T-helper 2 cell (primary cell): ENCODE results near the gene RBM19.

Experiments
- DNase-seq, 5 experiments: peaks; one replicate each; pipeline versions ENCODE4 v3.0.0 to v3.0.0-alpha.2; 2012 to 2022

Gene RBM19

DNA sequence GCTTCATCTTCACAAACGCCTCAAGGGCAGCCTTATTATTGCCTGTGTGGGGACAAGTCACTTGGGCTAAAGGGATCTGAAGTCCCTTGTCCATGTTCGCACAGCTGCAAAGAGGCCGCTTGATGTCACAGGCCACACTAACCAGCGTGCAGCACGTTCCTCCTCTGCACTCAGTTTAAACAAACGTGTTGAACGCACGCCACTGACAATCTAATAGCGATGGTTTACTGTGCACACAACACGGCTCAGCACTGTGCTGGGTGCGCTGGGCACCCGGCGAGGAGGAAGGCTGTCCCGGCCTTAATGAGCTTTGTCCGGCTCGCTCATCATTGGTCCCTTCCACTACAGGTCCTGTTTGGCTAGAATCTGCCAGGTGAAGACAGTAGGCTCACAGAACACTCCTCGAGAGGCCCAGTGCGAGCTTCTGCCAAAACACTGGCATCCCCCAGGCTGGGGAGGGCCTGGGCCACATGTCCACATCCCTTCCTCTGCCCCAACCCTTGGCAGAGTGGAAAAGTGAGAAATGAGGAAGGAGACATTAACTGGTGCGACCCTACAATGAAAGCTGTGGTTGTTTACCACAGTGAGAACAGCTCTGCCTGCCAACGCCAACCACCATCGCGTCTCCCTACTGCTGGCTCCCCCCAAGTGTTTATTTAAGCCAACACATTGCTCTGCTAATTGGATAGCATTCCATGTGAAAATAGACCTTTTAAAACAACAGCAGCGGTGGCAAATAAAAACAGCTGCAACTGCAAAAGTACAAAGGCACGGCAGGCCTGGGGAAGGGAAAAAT is 113.2 kb downstream of the RBM19 start:
- no peak for DNase-seq

DNA sequence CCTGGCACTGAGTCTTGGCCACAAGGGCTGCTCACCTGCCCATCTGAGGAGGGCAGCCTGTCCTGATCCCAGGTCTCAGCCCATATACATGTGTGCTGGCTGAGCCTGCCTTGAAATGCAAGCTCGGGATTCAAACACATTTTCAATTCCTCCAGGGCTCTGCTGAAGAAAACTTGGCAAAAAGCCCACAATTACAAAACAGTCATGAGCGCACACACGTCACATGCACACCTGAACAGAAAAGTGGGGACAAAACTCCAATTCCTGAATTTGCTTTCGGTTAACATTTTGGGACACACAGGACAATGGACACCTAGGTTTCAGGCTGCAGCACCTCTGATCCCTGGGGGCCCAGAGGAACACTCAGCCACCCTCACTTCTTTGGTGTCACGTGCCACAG is 113.9 kb downstream of the RBM19 start:
- no peak for DNase-seq

DNA sequence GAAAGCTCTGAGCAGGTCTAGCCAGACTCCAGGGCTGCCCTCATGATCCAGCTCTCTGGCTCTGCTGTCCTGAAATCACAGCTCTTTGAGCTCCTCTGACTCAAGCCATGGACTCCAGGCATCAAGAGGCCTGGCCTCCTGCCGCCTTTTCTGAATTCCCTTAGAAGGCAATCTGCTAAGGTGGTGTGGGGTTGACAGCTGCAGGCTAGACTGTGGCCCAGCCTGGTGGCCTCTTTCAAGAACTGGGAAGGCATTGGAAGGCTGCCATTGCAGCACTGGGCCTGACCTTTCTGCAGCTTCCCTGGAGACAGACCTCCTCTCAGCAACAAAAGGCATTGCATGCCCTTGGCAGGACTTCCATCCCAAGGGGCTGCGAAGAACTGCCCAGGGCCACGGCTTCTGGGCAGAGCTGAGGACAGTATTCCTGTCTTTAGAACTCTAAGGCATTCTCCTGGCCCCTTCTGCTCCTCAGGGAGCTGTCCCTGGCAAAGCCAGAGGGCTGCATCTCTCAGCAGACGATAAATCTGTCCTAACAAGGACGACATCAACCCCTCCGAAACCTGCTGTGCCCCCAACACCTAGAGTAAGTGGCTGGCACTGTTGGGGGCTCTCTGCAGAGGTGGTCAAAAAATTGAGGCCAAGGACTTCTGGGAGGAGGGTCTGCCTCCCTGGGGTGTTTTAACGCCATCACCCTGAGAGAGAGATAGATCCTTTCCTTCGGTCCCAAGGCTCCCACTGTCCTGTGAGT is 115.6 kb downstream of the RBM19 start:
- DNase-seq, result no peak

DNA sequence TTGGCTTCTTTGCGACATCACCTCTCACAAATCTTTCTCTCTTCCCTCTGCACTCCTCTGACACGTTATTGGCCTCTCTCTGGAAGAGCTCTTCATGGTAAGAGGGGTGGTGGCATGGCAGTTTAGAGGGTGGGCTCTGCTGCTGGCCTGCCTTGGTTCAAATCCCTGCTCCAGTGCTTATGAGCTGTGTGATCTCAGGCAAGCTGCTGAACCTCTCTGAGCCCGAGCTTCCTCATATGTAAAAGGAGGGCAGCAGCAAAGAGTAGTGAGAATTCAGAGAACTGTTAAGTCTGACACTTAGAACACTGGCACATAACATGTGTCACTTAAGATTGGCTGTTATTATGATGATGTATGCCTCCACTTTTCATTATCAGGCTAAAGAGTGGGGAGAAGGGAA is 118.3 kb downstream of the RBM19 start:
- DNase-seq, result no peak

DNA sequence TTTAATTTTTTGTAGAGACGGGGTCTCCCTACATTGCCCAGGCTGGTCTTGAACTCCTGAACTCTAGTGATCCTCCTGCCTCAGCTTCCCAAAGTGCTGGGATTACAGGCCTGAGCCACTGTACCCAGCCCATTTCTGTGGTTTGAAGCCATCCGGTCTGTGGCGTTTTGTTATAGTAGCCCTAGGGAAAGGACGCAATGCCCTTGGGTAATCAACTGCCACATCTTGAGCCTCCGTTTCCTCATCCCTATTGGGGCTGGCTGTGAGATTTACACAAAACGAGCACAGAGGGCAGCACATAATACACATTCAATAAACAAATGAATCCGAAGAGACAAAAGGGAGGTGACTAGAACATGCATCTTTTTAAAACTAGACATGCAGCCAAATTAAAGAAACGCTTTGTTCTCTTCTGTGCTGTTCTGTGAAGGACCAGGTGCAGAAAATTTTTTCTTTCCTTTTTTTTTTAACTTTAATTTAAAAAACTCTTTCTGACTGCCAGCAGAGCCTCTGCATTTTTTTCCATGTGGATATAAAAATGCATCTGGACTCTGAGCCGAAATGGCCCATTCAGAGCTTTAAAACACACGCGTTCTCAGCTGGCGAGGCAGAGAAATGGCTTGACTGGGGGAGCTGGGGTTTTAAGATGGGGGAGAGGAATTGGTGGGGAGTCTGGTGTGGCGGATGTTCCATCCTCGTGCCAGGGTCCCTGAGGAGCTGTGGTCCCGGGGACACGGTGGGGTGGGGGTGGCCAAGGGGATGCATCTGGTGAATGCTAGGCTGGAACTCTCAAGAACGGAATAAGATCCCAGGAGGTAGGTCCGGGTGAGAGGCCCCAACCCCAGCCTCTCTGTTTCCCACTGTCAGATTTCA is 119.0 kb downstream of the RBM19 start:
- DNase-seq, result no peak

DNA sequence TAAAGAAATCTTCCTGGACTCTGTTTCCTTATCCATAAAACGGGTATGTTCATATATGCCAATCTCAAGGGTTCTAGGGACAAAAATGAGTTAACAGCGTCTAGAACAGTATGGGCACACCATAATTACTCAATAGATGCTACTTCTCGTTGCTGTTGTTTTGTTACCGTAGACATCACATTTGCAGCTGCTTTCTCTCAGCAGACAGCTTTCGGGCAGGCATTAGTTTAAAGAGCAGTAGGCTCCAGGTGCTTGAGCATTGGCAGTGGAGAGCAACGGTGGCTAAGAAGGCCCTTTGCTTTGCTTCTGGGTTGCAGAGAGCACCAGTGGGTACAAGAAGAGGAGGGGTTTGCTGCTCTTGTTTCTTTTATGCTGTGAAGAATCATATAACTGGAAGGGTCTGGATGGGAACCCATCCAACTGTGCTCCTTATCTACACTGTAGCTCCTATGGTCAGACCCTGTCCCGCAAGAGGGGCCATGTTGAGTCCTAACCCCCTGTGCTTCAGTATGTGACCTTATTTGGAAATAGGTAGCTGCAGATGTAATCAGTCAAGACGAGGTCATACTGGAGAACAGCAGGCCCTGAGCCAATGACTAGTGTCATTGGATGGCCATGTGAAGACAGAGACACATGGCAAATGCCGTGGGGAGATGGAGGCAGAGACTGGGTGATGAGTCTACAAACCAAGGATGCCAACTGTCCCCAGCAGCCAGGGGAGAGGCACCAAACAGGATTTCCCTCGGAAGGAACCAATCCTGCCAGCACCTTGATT is 120.0 kb downstream of the RBM19 start:
- DNase-seq, result no peak

DNA sequence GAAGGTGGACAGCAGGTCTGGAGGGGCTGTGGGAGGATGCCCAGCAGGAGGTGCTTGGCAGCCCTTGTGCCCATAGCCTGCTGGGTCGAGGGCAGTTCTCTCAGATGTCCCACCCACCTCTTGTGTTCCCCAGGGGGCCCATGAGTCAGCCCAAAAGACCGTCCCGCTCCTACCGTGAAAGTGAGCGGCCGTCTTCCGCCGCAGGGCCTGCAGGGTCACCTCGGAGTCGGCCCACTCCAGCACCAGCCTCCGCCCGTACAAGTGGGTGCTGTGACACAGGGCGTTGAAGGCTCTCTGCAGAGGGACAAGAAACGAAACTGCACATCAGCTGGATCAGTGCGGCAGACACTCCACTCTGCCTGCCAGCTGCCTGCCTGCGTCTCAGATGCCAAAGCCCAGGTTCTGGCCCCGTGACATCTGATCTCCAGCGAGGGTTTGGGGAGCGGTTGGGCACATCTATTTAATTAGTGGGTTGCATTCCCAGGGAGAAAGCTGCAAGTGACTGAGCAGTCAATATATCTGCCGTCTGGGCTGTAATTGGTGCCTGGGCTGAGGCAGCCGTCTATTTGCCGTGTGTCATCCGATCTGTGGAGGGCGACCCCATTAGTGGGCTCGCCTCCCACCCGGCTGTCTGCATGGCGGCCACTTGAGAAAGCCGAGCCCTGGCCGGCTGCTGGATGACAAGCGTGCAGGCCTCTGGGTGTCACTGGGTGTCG is 121.5 kb downstream of the RBM19 start:
- no peak for DNase-seq

DNA sequence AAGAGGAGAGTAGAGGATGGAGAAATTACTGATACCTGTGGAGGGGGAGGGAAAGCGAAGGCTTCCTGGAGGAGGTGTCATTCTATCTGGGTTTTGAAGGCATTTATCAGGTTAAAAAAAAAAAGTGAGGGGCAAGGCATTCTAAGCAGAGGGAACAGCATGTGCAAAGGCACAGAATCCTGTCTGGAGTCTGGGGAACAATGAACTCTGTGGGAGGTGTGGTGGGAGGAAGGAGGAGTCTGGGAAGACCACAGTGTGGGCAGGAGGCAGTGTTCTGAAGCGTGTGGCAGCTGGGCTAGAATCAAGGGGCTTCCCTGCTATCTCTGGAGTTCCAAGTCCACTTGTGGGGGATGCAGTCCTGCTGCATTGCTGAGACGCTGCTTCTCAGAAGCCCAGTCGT is 123.4 kb downstream of the RBM19 start:
- no peak for DNase-seq

DNA sequence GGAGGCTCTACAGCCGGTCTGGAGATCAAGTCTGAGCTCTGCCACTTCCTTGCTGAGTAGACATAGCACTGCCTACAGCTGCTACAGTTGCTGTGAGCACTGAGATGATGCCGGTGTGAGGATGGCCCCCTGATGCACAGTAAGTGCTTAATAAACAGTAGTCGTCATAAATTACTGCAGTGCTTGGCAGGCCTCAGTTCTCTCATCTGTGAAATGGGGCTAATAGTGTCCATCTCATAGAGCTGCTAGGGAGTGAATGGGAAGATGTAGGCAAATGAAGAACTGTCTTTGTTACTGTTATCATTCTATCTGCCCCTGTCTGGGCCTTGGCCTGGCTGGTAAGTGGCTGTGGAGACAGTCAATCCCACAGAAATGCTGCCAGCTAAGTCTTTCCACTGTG is 124.3 kb downstream of the RBM19 start:
- DNase-seq, result no peak

DNA sequence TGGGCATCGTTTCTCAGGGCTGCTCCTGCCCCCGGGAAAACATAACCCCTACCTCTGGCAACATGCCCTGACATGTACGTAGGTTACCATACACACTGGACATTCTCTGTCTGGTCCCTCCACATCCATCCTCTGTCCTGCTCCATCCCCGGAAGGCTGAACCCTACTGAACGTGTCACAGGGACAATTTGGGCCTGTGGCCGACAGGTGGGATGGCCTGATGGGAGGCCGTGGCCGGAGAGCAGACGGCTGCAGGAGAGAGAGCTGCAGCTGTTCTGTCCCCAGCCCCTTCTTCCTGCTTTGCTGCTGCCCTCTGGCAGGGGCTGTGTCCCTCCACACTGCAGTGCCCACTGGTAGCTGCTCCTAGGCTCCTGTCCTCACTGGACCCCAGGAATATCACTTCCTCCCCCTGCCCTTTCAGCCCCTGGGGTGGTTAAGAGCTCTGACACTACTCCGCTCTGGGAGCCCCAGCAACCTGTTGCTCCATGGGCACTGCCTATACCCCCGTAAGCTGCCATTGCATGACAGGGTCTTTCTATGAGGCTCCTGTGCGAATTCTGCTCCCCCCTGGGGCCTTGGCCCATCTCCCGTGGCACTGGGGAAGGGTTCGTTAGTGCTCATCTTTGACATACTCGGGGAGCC is 125.6 kb downstream of the RBM19 start:
- DNase-seq, result no peak

DNA sequence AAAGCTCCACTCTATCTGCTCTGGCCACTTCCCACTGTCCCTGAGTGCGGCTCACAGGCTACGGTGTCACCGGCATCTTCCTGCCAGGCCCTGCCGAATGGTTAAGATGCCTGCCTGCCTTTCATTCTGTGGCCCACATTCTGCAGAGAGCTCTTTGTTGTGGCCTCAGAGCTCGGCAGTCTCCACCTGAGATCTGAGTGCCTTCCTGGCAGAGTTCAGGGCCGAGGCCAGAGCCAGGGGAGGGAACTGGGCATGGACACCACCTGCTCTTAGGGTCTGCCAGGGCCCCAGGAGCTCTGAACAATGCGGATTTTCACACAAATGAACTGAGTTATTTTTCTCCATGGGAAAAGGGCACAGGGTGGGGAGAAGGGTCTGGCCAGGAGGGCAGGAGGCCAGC is 127.2 kb downstream of the RBM19 start:
- no peak for DNase-seq

DNA sequence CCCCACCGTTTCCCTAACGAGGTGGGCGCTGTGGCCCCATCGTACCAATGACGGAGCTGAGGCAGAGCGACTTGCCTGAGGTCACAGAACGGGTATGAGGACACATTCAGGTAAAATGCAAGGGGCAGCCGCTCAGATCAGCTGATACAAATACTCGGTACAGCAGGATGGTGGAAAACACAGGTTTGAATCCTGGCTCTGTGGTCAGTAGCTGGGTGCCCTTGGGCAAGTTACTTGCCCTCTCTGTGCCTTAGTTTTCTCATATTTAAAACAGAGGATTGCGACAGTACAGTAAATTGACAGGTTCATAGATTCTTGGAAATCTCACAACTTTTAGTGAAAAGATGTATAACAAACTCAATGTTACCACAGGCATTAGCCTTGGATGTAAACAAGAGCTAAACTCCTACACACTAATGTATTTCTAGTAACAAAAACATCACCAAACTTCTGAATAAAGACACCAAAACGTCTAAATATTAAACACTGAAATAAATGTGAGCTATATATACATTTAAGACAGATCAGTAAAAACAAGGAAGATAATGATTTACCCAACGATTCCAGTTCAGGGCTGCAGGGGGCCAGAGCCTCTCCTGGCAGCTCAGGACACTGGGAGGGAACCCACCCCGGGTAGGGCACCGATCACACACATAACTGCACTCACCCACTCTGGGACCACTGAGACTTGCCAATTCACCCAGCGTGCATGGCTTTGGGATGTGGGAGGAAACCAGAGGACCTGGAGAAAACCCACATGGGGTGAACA is 128.4 kb downstream of the RBM19 start:
- DNase-seq, result no peak

DNA sequence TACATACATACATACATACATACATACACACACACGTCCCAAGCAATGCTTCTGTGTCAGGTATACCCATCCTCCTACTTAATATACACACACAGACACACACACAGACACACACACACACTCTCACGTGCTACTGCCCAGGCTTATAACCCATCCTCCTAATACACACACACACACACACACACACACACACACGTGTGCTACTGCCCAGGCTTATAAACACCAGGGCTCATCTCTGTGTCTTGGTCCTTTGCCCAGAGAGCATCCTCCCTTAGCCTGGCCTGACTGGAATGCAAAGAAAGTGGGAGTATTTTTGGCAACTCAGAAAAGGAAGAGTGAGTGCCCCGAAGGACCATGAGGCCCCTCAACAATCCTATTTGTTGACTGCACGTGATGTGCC is 129.0 kb downstream of the RBM19 start:
- DNase-seq, result no peak

DNA sequence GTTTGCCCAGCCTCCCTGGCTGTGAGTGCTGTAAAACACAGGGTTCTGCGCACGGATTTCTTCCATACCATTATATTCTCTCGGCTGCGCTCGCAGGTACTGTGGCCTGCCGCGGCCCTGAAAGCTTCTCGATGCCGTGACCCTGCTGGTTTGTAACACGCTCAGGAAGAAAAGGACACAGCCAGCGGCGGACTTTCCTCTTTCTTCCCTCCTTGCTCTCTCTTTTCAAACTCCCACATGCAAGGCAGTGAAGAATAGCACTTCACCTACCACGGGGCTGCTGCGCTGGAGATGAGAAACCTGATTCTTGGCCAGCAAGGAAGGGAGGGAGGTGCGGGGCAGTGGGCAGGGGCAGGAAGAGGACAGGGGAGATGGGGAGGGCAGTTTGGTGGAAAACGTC is 130.2 kb downstream of the RBM19 start:
- no peak for DNase-seq

DNA sequence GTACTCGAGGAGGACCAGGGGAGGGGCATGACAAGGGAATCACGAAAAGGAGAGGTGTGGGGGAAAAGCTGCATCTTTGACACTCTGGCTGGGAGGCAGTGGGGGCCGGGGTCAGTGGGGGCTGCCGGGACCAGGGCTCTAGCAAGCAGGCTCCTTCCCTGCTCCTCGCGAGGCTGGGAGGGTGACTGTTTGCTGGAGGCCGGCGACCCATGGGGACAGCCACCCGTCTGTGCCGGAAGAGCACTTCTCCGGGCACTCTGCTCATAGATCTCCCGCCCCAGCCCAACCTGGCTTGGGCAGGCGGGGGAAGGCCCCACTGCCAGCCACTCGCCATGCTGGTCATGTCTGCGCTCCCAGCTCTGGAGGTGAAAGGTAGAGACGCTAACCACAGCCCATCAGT is 130.7 kb downstream of the RBM19 start:
- no peak for DNase-seq

DNA sequence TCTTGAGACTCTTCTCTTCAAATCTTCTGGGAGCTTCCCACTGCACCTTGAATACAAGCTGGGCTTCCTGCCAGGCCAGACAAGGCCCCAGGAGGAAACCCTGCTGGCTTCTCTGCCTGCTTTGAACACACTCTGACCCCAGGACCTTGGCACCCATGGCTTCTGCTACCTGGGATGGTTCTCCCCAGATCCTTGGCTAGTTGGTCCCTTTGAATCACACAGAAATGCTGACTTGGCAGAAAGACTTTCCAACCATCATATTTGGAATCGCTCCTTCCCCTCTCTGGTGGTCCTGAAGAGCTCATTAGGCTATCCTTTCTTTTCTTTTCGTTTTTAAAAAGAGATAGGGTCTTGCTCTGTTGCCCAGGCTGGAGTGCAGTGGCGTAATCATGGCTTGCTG is 132.7 kb downstream of the RBM19 start:
- DNase-seq, result no peak

DNA sequence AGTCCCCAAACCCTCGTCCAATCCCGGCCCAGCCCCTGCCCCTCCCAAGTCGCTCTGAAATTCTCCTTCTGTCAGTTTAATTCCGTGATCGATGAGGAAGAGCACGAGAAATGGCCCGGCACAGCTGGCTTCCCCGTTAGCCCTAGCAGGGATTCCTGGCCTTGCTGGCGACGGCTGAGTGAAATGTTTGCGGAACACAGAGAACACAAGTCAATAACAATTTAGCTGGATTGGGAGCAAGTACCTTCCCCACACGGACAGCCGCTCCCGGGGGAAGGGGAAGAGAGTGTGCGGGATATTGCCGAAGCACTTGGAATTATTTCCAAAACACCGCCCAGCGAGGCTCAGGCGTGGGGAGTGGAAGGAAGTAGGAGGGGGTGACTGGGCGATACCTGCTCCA is 134.6 kb downstream of the RBM19 start:
- DNase-seq, result no peak

DNA sequence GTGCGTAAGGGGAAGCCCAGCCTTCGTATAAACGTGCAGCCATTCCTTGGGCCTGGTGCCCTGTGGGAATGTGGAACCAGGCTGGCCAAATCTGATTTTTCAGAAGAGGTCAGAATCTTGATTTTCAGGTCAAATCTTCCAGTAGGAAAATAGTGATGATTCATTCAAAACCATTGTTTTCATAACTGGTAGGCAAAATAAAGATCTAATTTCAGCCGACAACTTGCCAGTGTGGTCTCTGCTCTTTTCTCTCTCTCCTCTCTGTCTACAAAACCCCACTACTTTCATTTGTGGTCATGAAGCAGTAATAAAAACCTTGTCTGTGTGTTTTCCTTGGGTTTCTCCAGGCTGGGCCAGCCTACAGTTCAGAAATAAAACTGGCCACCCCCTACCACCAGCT is 135.1 kb downstream of the RBM19 start:
- DNase-seq, result no peak

DNA sequence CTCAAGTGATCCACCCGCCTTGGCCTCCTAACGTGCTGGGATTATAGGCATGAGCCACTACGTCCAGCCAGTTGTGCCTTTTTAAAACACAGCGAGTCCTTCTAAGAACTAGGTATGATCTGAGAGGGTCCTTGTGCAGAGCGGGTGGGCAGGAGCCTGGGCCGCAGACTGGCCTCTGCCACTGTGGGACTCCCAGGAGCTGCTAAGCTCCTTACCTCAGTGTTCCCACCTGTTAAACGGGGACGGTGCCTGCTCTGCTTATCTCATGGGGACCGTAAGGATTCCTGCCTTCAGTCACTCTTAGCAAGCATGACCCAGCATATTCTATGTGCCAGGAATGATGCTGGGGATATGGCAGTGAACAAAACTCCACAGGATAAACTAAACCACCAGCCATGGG is 136.9 kb downstream of the RBM19 start:
- DNase-seq, result no peak

DNA sequence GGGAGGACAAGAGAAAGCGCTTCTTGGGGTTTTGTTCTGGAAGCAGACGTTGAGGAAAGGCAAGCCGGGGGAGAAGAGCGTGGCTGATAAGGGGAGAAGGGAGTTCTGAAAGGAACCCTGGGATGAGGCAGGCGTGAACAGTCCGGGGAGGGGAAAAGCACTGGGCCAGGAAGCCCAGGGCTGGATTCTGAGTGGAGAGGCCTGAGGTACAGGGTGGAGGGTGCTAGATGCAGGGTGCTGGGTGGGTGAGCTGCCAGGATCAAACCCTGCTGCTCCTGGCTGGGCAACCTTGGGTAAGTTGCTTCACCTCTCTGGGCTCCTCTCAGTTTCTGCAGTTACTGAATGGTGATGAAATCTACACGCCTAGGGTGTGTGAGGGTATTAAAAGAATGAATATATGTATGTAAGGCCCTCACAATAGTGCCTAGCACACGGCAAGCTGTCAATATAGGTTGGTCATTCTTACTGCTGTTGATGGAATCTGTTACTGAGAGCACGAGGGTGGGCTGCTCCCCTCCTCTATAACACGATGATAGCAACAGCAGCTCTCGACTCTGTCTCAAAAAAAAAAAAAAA is 138.5 kb downstream of the RBM19 start:
- no peak for DNase-seq
